ENCODE measurements around the gene ARHGEF7. TPM values are rescaled to one million over a fixed set of nuclear protein-coding genes. Genes with fewer than 3 reads are reported as not detected.
A peak's percentile ranks its signal among the peaks of the same experiment; 100 is the strongest.

Gene ARHGEF7
- total RNA-seq, 1 donor from 2014 or later, result 57.5 TPM

GRCh38 chr13:111122056-111122455 is 6.9 kb downstream of the ARHGEF7 start:
- Histone ChIP-seq H3K27ac (peak overlapping the region; percentile 89), H3K27me3 (no peaks in the 10 kb centered on the region)
- DNase-seq (ENCODE audit: extremely low spot score in 2 of 2), result no peak

GRCh38 chr13:111122631-111123030 is 7.5 kb downstream of the ARHGEF7 start:
- TF ChIP-seq POLR2AphosphoS5 (IDR thresholded peaks at IDR 0.05; ENCODE audit: insufficient read depth in 1 of 2, low read depth in 1 of 2) (no peak), POLR2A (IDR thresholded peaks at IDR 0.05) (no peak), CTCF (IDR thresholded peaks at IDR 0.05) (no peak)
- intact Hi-C loops (cut with DNase I), result no loop called here

More at GRCh38 chr13:111122056-111122455, 6.9 kb downstream of the ARHGEF7 start:
- Histone ChIP-seq H3K9me3 (no peaks in the 10 kb centered on the region), H3K4me3 (no peak overlapping the region), H3K36me3 (no peaks in the 10 kb centered on the region), H3K4me1 (peaks cover 44% of the 10 kb centered on the region)
- intact Hi-C loops (cut with DNase I), result no loop called here
- no peak for TF ChIP-seq CTCF (IDR thresholded peaks at IDR 0.05)
- no peak for TF ChIP-seq POLR2A (IDR thresholded peaks at IDR 0.05)
- TF ChIP-seq POLR2AphosphoS5 (IDR thresholded peaks at IDR 0.05; ENCODE audit: insufficient read depth in 1 of 2, low read depth in 1 of 2), result no peak

GRCh38 chr13:111123221-111123620 is 8.1 kb downstream of the ARHGEF7 start:
- intact Hi-C loops (cut with DNase I), result no loop called here
- Histone ChIP-seq H3K27ac (no peak overlapping the region), H3K4me1 (peaks cover 39% of the 10 kb centered on the region), H3K9me3 (no peaks in the 10 kb centered on the region), H3K36me3 (no peaks in the 10 kb centered on the region), H3K4me3 (no peak overlapping the region), H3K27me3 (no peaks in the 10 kb centered on the region)
- no peak for DNase-seq (ENCODE audit: extremely low spot score in 2 of 2)
- TF ChIP-seq POLR2A (IDR thresholded peaks at IDR 0.05) (no peak), CTCF (IDR thresholded peaks at IDR 0.05) (no peak), POLR2AphosphoS5 (IDR thresholded peaks at IDR 0.05; ENCODE audit: insufficient read depth in 1 of 2, low read depth in 1 of 2) (no peak)

More at GRCh38 chr13:111122631-111123030, 7.5 kb downstream of the ARHGEF7 start:
- Histone ChIP-seq H3K4me1 (peaks cover 44% of the 10 kb centered on the region), H3K27me3 (no peaks in the 10 kb centered on the region), H3K4me3 (no peak overlapping the region), H3K9me3 (no peaks in the 10 kb centered on the region), H3K27ac (no peak overlapping the region), H3K36me3 (no peaks in the 10 kb centered on the region)
- DNase-seq (ENCODE audit: extremely low spot score in 2 of 2), result no peak

GRCh38 chr13:111123649-111124048 is 8.5 kb downstream of the ARHGEF7 start:
- Histone ChIP-seq H3K36me3 (no peaks in the 10 kb centered on the region), H3K27me3 (no peaks in the 10 kb centered on the region), H3K4me1 (peaks cover 35% of the 10 kb centered on the region), H3K27ac (no peak overlapping the region), H3K9me3 (no peaks in the 10 kb centered on the region), H3K4me3 (no peak overlapping the region)
- TF ChIP-seq POLR2AphosphoS5 (IDR thresholded peaks at IDR 0.05; ENCODE audit: insufficient read depth in 1 of 2, low read depth in 1 of 2), result no peak
- no peak for TF ChIP-seq POLR2A (IDR thresholded peaks at IDR 0.05)
- no peak for TF ChIP-seq CTCF (IDR thresholded peaks at IDR 0.05)
- no peak for DNase-seq (ENCODE audit: extremely low spot score in 2 of 2)
- intact Hi-C loops (cut with DNase I), result no loop called here

- H3K4me3 ChIP-seq, result no peak overlapping the region
- no peaks in the 10 kb centered on the region for H3K36me3 ChIP-seq
- intact Hi-C loops (cut with DNase I), result no loop called here
- no peaks in the 10 kb centered on the region for H3K27me3 ChIP-seq
- H3K4me1 ChIP-seq, result peaks cover 11% of the 10 kb centered on the region
- no peak for DNase-seq (ENCODE audit: extremely low spot score in 2 of 2)
- no peaks in the 10 kb centered on the region for H3K9me3 ChIP-seq
- H3K27ac ChIP-seq, result no peak overlapping the region
- TF ChIP-seq CTCF (IDR thresholded peaks at IDR 0.05) (no peak), POLR2A (IDR thresholded peaks at IDR 0.05) (no peak), POLR2AphosphoS5 (IDR thresholded peaks at IDR 0.05; ENCODE audit: insufficient read depth in 1 of 2, low read depth in 1 of 2) (no peak)
Observed at GRCh38 chr13:111126509-111126908, 11.4 kb downstream of the ARHGEF7 start.

Measured in vagina (tissue), 2 donors.